Islet of Langerhans (tissue), 1 donor: ENCODE results near the gene ADSL.
"Not testable (repeated sequence)": the region's sequence is repeated elsewhere in the genome, so short reads cannot be mapped to it uniquely, and the experiment has no call there.

Experiments used
- FAIRE-seq: peaks from one replicate; lab custom pipeline; 2011; peaks lifted over from hg19 to GRCh38; lab: Jason Lieb, UNC

The ADSL gene

DNA sequence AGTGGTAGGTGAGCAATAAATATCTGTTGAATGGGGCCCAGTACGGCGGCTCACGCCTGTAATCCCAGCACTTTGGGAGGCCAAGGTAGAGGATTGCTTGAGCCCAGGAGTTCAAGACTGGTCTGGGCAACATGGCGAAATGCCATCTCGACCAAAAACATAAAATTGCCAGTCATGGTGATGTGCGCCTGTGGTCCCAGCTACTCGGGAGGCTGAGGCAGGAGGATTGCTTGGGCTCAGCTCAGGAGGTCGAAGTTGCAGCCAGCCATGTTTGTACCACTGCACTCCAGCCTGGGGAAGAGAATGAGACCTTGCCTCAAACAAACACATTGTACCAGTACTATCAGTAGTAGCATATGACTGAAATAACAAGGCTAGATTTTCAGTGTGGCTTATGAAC lies 28.3 kb downstream of the ADSL start:
- FAIRE-seq = no peak

DNA sequence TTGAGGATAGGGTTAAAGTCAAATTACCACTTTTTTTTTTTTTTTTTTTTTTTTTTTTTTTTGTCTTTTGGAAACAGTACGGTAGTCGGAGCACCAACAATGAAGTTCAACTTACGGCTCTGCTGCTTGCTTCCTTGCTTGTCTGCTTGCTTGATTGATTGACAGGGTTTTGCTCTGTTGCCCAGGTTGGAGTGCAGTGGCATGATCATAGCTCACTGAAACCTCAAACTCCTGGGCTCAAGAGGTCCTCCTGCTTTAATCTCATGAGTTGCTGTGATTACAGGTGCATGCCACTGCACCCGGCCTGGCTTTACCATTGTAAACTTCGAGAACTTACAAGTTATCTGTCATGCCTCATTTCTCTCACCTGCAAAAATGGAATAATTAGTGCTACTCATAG lies 29.8 kb downstream of the ADSL start:
- FAIRE-seq = no peak

DNA sequence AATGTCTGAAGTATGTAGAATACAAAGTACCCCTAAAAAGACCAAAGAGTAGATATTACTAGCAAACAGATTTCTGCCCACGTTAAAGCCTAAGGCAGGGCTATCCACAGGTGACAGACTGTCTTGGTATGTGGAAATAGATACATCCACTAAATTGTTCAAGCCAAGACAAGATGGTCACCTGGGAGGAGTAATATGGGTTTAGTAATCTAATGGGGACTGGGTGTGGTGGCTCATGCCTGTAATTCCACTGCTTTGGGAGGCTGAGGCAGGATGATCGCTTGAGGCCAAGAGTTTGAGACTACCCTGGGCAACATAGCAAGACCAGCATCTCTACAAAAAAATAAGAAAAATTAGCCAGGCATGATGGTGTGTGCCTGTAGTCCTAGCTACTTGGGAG lies 31.6 kb downstream of the ADSL start:
- no peak for FAIRE-seq

DNA sequence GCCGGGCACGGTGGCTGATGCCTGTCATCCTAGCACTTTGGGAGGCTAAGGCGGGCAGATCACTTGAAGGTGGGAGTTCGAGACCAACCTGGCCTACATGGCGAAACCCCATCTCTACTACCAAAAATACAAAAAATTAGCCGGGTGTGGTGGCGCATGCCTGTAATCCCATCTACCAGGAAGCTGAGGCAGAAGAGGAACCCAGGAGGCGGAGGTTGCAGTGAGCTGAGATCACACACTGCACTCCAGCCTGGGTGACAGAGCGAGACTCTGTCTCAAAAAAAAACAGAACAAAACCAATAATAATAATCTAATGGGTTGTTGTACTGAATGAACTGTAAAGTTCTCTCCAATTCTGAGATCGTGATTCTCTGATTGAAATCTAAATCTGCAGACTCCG lies 32.1 kb downstream of the ADSL start:
- not testable (repeated sequence) for FAIRE-seq

DNA sequence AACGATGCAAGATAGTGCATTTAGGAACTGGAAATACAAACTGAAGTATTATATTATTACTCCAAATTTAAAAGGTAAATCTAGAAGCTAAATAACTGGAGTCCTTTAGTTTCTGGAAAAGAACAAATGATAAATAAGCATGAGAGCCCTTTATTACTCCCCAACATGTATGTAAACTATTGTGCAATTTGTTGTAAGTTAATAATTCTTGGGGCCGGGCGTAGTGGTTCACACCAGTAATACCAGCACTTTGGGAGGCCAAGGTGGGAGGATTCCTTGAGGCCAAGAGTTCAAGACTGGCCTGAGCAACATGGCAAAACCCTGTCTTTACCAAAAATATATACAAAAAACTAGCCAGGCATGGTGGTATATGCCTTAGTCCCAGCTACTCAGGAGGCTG lies 35.2 kb downstream of the ADSL start:
- no peak for FAIRE-seq

DNA sequence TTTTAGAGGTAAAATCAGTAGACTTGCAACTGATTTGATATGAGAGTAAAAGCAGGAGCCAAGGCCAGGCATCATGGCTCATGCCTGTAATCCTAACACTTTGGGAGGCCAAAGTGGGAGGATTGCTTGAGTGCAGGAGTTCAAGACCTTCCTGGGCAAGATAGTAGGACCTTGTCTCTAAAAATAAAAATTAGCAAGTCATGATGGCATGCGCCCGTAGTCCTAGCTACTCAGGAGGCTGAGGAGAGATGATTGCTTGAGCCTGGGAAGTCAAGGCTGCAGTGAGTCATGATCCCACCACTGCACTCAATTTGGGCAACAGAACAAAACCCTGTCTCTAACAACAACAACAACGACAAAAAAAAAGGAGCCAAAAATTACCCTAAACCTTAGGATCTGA lies 37.6 kb downstream of the ADSL start:
- FAIRE-seq = no peak

DNA sequence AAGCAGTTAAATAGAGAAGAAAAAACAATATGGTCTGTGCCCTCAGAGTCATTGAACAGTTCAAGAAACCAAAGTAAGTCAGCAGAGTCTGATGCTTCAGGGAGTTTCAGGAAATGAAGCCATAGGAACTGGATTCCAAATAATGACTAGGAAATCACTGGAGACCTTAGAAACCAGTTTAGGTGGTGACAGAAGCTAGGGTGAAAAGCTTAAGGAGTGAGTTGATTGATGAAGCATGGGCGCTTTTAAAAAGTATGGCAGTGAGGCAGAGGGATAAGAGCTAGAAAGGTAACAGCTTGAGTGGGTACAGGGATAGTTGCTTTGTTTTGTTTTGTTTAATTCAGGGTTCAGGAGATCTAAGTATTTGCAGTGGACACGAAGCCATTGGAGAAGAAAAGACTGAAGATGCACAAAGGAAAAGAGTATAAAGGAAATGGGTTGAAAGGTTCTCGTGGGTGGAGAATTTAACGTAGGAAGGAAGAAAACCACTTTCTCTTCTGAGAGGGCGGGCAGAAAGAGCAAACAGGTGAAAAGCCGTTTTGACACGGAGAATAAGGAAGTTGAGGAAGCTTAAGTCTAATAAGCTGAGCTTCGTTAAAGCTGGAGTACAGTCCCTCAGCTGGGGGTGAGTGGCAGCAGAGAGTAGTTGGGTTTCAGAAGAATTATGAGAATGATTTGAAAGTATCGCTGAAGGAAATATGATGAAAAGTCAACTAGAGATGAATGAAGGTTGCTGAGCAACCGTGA lies 38.9 kb downstream of the ADSL start:
- FAIRE-seq = no peak

DNA sequence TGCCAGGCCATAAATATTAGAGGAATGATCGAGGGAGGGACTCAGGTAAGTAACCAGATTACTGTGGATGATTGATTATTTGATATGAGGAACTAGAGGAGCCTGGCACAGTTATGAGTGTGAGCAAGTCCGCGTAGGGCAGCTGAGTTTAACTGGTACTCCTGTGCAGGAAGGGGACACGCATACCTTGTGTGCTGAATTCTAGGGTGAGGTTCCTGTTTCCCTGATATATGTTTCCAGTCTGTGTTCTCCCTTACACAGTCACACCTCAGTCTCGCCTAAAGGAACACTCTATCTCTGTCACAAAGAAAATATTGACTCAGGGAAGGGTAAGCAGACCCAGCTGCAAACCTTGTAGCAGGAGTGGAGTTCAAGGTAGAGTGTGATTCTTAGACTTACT lies 41.4 kb downstream of the ADSL start:
- FAIRE-seq = no peak

DNA sequence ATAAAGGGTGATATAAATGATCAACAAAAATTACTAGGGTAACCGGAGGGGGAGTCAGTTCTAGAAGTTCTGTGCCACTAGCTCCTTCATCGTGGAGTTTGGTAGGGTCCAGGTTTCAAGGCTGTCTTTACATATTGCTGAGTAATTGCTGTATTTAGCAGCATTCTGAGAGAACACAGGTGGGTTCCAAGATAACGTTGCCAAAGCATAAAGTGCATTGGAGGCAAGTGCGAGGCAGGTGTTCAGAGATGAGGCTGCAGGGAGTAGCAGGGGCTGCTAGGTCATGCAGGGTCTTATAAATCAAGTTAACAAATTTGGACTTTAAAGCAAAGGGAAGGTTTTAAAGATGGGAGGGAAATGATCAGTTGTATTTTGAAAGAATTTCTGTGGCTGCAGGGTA lies 41.9 kb downstream of the ADSL start:
- FAIRE-seq = no peak

DNA sequence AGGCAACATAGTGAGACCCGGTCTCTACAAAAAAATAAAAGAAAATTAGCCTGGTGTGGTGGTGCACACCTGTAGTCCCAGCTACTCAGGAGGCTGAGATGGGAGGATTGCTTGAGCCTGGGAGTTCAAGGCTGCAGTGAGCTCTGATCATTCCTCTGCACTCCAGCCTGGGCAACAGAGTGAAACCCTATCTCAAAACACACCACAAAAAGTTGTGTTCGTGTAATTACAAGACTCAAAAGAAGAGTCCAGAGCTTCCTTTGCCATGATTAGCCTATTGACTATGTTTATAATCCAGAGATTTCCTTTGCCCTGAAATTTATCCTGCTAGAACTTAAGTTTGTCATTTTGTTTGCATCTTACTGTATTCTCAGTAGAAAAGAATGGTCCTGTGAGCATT lies 45.1 kb downstream of the ADSL start:
- FAIRE-seq = no peak

DNA sequence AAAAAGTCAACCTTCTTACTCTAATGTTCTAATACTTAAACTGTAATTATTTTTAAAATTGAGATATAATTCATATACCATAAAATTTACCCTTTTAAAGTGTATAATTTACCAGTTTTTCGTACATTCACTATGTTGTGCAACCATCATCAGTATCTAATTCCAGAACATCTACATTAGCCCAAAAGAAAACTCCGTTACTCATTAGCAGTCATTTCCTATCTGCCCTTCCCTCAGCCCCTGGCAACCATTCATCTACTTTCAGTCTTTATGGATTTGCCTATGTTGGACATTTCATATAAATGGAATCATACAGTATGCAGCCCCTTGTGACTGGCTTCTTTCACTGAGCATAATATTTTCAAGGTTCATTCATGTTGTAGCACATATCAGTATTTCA lies 46.3 kb downstream of the ADSL start:
- no peak for FAIRE-seq

DNA sequence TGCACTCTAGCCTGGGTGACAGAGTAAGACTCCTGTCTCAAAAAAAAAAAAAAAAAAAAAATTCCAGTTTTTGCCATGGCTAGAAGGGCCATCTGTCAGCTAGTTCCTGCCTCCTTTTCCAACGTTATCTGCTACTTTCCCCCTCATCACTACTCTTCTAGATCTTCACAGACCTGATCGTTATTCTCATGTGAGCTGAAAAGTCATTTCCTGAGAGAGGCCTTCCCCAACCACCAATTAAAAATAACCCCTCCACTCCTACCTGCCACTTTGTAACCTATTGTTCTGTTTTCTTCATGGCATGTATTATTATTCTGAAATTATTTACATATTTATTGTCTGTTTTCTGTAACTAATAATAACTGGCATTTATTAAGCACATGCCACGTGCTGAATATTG lies 48.3 kb downstream of the ADSL start:
- FAIRE-seq = no peak

DNA sequence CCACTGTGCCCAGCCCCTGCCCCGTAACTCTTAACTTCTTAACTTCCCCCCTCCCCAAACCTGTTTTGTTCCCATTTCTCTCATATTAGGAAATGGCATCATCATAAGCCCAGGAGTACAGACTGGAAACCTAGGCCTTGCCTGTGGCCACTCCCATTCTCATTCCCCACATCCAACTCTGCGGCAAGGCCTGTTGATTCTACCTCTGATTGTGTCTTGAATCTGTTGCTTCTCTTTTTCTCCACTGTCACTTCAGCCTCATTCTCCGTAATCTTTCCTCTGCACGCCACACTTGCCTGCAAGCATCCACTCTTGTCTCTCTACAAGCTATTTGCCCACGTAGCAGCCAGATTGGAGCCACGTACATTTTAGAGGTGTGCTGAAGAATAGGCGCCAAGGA lies 49.3 kb downstream of the ADSL start:
- FAIRE-seq = no peak

DNA sequence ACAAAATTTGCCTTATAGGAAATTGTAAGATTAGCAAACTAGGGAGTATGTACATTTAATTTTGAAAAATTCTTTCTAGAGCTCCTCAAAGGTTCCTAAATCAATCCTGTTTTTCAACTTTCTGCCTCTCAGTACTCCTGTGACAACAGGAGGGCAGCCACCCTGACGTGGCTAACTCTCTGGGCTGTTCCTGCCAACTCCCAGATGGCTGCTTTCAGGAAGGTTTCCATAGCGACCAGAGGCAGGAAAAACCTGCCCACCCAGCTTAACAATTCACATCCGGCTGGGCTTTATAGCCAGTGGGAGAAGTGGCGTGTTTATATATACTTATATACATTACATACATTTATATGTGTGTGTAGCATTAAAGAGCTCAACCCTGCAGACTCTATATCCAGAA lies 50.6 kb downstream of the ADSL start:
- no peak for FAIRE-seq

DNA sequence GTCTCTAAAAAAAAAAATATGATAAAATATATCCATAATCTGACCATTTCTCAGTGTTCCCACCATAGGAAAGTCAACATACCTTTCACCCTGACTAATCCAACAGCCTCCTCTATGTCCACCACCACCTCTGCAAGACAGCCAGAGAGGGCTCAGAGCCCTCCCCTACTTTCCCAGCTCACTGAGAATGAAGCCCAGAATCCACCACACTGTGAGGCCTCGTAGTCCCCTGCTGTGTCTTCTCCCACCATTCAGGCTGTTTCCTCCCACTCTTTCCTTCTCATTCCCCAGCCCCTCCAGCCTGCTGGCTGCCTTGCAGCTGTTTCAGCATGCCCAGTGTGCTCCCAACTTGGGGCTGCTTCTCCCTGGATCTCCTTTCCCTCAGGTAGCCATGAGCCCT lies 51.1 kb downstream of the ADSL start:
- FAIRE-seq = no peak

DNA sequence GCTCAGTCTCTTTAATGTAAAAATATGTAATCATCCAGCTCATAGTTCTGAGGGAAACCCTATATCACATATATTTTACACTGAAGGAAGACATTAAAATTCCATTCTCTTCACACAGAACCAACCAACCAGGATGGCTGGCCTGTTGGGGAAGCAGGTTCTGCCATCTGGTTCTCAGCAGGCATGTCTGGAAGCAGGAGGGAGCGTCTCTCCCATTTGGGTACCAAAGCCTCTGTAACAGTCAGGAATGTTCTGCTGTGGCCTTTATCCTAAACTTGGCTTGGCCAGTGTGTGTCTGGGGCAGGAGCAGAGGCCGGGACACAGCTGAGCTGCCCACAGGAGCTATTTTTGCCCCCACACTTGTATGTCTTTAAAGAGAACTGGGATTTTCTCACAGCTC lies 53.3 kb downstream of the ADSL start:
- FAIRE-seq = no peak

DNA sequence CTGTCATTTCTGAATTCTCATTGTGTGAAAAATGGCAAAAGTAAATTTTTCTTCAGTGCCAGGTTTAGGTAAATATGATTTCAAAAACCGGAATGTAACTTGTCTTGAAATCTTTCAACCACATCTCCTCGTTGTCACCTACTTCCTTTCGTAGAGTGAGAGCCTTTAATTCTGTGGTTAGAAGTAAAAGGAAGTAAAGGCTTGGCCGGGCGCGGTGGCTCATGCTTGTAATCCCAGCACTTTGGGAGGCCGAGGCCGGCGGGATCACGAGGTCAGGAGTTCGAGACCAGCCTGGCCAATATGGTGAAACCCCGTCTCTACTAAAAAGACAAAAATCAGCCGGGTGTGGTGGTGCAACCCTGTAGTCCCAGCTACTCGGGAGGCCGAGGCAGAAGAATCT lies 53.9 kb downstream of the ADSL start:
- FAIRE-seq = no peak

DNA sequence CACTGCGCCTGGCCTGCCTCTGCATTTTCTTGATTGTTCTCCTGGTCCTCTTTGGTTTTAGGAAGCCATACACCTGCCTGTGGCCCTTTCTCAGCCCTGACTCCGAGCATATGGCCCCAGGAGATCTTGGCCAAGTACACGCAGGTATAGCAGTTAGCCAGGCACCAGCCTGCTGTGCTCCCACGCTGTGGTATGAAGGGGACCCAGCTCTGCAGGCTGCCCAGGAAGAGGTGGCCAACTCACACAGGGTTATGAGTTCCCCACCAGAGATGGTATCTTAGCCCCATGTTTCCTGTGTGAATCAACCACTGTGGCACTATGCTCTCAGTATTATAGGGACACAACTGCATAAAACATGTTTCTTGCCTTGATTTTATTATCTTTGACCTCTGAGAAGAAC lies 55.2 kb downstream of the ADSL start:
- FAIRE-seq = no peak

DNA sequence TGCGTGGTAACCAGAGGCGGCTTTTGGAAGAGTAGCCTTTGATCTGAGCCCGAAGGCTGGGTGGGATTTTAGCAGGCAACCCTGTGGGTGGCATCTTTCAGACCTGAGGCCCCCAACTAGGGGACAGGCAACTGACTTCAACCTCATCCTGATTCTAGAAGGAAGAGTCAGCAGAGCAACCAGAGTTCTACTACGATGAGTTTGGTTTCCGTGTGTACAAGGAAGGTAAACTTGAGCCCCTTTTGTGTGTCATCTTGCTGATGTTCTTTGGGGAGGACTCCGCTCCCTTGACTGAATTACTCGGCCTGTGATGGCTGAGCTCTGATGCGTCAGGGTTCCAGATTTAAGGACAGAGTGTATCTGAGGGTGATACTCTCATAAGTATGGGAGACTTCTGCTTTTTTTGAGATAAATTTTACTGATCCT lies 55.7 kb downstream of the ADSL start:
- no peak for FAIRE-seq

DNA sequence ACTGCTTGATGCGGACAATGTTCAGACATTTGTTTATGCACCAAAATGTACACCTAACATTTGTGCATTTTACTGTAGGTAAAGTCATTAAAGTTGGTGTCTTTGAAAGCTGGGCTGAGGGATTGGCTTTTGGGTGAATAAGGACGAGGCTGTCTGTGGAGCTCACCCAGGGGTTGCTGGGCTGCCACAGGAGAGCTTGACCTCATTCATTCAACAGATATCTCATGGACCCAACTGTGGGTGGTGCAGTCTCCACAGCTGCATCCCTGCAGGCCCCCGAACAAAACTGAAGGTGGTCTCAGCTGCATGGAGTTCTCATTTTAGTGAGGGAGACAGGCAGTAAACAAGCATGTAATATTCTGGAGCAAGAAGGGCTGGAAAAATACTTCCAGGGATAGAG lies 56.8 kb downstream of the ADSL start:
- FAIRE-seq = no peak

DNA sequence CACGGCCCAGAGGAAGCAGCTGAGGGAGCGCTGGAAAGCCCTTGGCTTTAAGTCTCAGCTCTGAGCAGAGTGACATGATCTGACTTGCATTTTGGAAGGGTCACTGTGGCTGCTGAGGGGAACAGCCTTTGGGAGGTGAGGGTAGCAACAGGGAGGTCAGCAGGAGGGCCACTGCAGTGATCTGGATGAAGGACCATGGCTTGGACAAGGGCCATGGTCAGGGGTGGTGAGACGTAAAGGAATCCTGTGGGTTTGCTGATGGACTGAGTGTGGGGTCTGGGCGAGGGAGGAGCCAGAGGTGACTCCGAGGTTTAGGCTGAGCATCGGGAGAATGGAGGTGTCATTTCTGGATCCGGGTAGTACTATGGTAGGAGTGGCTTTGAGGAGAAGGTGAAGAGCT lies 57.4 kb downstream of the ADSL start:
- FAIRE-seq = no peak

DNA sequence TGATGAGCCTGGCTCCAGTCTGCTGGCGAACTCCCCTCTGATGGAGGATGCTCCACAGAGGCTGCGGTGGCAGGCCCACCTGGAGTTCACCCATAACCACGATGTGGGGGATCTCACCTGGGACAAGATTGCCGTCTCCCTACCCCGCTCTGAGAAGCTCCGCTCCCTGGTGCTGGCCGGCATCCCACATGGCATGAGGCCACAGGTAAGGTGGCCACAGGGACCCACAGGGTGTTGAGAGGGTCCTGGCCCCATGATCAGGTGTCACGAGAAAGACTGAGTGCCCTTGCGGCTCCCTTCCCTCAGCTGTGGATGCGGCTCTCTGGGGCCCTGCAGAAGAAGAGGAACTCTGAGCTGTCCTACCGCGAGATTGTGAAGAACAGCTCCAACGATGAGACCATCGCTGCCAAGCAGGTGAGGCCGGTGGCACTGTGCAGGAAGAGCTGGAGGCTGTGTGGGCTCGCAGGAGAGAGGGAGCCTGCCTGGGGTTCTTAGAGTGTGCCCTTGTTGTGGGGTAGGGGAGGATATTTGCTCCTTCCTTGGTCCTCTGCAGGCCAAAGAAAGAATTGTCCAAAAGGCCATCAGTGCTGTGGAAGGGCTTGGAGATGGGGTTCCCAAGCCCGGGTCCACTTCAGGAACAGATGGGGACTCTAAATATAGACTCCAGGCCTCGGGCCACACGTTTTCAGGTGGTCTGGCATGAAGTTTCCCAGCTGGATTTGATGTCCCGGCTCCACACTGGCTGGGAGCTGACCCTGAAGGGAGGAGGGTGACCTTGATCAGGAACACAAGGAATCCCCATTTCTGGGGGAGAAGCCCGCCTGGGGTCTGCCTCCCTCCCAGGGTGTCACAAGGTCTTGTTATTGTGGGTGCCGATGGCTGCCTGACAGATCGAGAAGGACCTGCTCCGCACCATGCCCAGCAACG lies 58.2 kb downstream of the ADSL start:
- no peak for FAIRE-seq

DNA sequence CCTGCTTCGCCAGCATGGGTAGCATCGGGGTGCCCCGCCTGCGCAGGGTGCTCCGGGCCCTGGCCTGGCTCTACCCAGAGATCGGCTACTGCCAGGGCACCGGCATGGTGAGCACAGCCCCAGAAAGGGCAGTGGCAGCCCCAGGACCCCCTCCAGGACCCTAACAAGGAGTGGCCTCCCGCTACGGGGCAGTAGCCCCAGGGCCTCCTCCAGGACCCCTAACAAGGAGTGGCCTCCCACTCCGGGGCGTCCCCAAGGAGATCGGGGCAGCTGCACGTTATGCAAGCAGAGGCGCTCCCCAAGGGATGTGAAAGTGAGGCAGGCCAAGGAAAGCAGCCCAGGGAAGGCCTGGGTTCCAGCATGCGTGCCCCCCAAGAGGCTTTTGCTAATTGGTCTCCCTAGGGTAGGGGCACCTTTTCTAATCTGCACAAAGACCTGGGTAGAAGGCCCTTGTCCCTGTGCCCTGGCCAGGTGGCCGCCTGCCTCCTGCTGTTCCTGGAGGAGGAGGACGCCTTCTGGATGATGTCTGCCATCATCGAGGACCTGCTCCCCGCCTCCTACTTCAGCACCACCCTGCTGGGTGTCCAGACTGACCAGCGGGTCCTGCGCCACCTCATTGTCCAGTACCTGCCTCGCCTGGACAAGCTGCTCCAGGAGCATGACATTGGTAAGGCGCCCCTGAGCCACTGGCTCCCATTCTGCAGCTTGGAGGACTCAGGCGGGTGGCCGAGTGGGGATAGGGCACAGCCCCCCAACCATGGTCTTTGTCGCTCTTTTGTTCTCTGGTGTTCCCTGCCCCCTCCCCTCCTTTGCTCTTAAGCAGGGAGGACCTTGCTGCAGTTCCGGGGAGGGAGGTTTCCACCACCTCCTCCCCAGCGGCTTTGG lies 59.1 kb downstream of the ADSL start:
- no peak for FAIRE-seq
